AG09319 (cell line): ENCODE results near the gene MOSMO.

Source experiments
- DNase-seq: peaks from one replicate; pipeline ENCODE4 v3.0.0-alpha.2; 2010; ENCODE audit warnings: low read depth; ENCODE audit errors: extremely low read depth
- TF ChIP-seq, protein P1 (sequence below): IDR thresholded peaks from 2 replicates; pipeline ENCODE4 v1.5.1; 2011; ENCODE audit warnings: low read depth, mild to moderate bottlenecking, inconsistent platforms, low read length, moderate library complexity

Gene MOSMO

DNA sequence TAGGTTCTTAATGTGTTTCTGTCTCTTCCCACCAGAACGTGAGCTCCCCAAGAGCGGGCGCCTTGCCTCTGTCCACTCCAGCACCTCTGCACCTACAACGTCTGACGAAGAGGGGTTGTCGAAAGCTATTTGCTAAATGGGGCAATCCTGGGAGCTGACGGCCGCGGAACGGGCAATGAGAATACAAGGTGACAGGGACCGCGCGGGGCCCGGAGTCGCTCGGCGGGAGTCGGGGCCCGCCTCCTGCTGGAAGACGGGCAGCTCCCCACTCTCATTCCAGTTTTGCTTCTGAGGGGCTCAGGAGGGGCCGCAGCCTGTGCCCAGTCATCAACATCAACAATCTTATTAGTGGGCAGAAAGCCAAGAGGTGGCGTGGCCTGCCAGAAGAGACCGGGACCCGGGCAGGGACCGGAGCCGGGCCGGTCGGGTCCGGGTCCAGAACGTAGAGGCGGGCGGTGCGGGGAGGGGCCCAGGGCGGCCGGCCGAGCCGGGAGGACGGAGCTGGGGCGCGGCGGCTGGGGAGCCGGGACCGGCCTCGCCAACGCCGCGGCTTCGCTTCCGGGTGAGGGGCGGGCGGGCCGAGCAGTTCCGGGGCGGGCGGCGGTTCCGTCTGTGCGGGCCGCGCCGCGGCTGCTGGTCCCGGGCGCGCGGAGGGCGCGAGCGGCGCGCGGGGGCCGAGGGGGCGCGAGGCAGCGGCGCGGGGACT lies at the start of gene MOSMO:
TSS of gene MOSMO (plus strand) at position 603 of the 706 bp plus-strand sequence. CDS start 191 bp downstream, outside the sequence.
- no peak for DNase-seq
- TF ChIP-seq, protein P1, sequence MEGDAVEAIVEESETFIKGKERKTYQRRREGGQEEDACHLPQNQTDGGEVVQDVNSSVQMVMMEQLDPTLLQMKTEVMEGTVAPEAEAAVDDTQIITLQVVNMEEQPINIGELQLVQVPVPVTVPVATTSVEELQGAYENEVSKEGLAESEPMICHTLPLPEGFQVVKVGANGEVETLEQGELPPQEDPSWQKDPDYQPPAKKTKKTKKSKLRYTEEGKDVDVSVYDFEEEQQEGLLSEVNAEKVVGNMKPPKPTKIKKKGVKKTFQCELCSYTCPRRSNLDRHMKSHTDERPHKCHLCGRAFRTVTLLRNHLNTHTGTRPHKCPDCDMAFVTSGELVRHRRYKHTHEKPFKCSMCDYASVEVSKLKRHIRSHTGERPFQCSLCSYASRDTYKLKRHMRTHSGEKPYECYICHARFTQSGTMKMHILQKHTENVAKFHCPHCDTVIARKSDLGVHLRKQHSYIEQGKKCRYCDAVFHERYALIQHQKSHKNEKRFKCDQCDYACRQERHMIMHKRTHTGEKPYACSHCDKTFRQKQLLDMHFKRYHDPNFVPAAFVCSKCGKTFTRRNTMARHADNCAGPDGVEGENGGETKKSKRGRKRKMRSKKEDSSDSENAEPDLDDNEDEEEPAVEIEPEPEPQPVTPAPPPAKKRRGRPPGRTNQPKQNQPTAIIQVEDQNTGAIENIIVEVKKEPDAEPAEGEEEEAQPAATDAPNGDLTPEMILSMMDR, result no peak

DNA sequence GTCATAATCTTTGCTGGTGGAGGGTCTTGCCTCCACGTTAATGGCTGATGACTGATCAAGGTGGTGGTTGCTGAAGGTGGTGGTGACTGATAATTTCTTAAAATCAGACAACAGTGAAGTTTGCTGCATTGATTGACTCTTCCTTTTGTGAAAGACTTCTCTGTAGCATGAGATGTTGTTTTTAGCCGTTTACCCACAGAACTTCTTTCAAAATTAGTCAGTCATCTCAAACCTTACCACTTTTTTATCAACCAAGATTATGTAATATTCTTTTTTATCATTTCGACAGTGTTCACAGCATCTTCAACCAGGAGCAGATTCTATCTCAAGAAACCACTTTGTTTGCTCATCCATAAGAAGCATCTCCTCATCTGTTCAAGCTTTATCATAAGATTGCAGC lies 48.9 kb upstream of the MOSMO start:
- DNase-seq, result no peak
- TF ChIP-seq, protein P1, result no peak

DNA sequence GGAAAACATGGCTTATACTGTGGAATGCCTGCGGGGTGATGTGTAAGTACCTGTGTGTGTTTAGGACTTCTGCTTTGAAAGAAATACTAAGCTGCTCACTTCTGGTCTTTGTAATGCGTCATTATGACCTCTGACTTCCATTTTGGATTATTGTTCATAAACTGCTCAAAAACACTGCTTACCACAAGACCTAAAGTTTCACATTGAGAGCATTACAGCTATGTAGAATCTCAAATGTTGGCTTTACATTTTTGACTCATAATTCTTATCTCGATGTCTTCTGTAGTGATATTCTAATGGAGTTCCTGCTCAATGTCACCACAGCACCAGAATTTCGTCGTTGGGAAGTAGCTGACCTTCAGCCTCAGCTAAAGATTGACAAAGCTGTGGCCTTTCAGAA lies 45.4 kb upstream of the MOSMO start:
- no peak for DNase-seq
- TF ChIP-seq, protein P1, result no peak

DNA sequence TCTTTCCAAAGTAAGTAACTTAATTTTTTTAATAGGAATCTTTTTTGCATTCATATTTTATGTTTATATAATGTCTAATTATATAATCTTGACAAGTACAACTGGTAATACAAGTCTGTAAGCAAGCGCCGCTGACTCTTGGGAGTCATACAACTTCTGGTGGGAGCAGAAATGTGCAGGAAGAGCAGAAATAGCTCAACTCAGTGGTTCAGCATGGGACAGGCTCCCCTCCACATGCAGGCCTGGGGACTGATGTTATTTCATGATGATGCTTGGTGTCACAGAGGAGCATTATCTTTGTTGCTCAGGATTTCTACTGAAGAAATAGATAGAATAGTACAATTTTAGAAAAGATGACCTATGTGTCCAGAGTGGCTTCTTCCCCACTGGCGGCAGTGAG lies 44.0 kb upstream of the MOSMO start:
- no peak for DNase-seq
- TF ChIP-seq, protein P1, result no peak

DNA sequence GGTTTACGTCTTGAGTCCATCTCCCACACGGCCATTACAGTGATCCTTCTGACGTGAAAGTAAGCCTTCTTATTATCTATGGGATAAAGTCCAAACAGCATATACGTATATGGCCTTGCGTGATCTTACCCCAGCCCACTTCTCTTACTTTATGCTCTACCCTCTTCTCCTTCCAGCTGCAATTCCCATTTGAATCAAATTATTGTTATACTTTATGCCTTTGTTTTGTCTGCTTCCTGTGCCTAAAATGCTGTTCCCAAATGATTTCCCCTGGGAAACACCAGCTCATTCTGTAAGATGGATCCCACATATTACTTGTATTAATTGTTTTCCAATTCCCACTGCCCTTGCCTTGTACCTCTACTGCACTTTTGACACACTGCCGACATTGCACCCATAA lies 43.6 kb upstream of the MOSMO start:
- DNase-seq, result no peak
- TF ChIP-seq, protein P1, result no peak

DNA sequence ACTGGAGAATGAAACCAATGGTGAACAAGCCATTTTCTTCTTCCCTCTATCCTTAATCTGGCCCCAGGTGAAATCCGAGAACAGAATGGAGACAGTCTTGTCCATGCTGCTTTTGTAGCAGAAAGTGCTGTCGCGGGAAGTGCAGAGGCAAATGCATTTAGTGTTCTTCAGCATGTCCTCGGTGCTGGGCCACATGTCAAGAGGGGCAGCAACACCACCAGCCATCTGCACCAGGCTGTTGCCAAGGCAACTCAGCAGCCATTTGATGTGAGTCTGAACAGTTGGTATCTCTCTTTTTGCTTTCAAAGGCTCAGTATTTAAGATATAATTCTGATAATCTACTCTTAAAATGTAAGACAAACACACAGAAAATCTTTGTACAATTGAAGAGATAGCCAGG lies 36.1 kb upstream of the MOSMO start:
- no peak for DNase-seq

DNA sequence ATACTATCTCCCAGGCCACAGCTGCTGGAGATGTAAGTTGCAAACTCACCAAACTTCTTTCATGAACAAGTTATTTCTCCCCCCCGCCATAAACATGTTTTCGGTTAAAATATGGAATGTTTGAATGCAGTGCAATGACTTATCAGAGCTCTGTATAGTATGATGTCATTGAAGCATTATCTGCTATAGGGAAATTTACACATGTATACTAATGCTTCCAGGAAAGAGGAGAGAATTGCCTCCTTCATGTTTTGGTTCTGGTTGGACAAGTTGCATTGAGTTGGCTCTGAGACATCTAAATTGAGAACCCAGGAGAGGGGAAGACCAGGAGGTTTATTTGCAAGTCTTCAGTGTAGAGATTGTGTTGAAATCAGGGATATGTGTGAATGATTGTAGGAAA lies 34.0 kb upstream of the MOSMO start:
- DNase-seq, result no peak

More for the DNA sequence above, 36.1 kb upstream of the MOSMO start:
- TF ChIP-seq, protein P1, result no peak

More for the DNA sequence above, 34.0 kb upstream of the MOSMO start:
- TF ChIP-seq, protein P1, result no peak
